ENCODE data around the gene MTERF4. TPM values are rescaled to one million over a fixed set of nuclear protein-coding genes. Genes with fewer than 3 reads are reported as not detected.
A peak's percentile ranks its signal among the peaks of the same experiment; 100 is the strongest.

MTERF4 gene
- total and polyA plus RNA-seq, 2 of the 13 experiments (the other 11 are each of a cell fraction or from before 2014, with no cell fraction given), result 50.5 to 59.8 TPM

GRCh38 chr2:241102239-241102803 is at the start of gene MTERF4 (continued):
- TF ChIP-seq ZNF318 (CRISPR knock-in tag; IDR thresholded peaks at IDR 0.05) (peak; percentile 95; the same call in 1 of the 2 replicates), STAT6 (CRISPR knock-in tag; IDR thresholded peaks at IDR 0.05; ENCODE audit: borderline replicate concordance) (peak; percentile 94; the same call in 1 of the 2 replicates), ZNF501 (CRISPR knock-in tag; IDR thresholded peaks at IDR 0.05) (peak; percentile 99), SP2 (CRISPR knock-in tag; IDR thresholded peaks at IDR 0.05) (peak; percentile 84), SNAPC5 (CRISPR knock-in tag; IDR thresholded peaks at IDR 0.05; ENCODE audit: borderline replicate concordance) (peak; percentile 25; the same call in 1 of the 2 replicates), ZSCAN21 (CRISPR knock-in tag; IDR thresholded peaks at IDR 0.05; ENCODE audit: borderline replicate concordance) (peak; percentile 99), ZNF407 (CRISPR knock-in tag; IDR thresholded peaks at IDR 0.05; ENCODE audit: not compliant biosample characterization) (peak; percentile 97), ATF1 (CRISPR knock-in tag; IDR thresholded peaks at IDR 0.05) (peak; percentile 40; the same call in 1 of the 2 replicates)
